Activated naive CD8-positive, alpha-beta T cell treated with anti-CD3 and anti-CD28 coated beads for 36 hours (primary cell): ENCODE data around the gene CADM4. TPM values are rescaled to one million over a fixed set of nuclear protein-coding genes. Genes with fewer than 3 reads are reported as not detected.

Experiments used
- DNase-seq: peaks from one replicate; pipeline ENCODE4 v3.0.0; 2021
- H3K27ac Mint-ChIP-seq: one replicate; pipeline ENCODE4 v1.8.0; 2022; ENCODE audit warnings: mild to moderate bottlenecking, moderate library complexity, mixed read lengths
- H3K27me3 Mint-ChIP-seq: one replicate; pipeline ENCODE4 v1.8.0; 2022; ENCODE audit warnings: mild to moderate bottlenecking, mixed read lengths
- H3K36me3 Mint-ChIP-seq: one replicate; pipeline ENCODE4 v1.8.0; 2021; ENCODE audit warnings: mild to moderate bottlenecking, mixed read lengths
- H3K4me1 Mint-ChIP-seq: one replicate; pipeline ENCODE4 v1.8.0; 2021; ENCODE audit warnings: mixed read lengths
- H3K4me3 Mint-ChIP-seq: one replicate; pipeline ENCODE4 v1.8.0; 2022; ENCODE audit warnings: mild to moderate bottlenecking, moderate library complexity, mixed read lengths
- H3K9me3 Mint-ChIP-seq: one replicate; pipeline ENCODE4 v1.8.0; 2022; ENCODE audit warnings: mixed read lengths
- total RNA-seq, 2 experiments: library from RNA; stranded (reverse); gene quantifications; one replicate each; pipeline ENCODE4 v1.2.3, GENCODE V29; 2021

Gene CADM4
- total RNA-seq, 2 experiments from 2014 or later = 0.26 to 0.29 TPM

DNA sequence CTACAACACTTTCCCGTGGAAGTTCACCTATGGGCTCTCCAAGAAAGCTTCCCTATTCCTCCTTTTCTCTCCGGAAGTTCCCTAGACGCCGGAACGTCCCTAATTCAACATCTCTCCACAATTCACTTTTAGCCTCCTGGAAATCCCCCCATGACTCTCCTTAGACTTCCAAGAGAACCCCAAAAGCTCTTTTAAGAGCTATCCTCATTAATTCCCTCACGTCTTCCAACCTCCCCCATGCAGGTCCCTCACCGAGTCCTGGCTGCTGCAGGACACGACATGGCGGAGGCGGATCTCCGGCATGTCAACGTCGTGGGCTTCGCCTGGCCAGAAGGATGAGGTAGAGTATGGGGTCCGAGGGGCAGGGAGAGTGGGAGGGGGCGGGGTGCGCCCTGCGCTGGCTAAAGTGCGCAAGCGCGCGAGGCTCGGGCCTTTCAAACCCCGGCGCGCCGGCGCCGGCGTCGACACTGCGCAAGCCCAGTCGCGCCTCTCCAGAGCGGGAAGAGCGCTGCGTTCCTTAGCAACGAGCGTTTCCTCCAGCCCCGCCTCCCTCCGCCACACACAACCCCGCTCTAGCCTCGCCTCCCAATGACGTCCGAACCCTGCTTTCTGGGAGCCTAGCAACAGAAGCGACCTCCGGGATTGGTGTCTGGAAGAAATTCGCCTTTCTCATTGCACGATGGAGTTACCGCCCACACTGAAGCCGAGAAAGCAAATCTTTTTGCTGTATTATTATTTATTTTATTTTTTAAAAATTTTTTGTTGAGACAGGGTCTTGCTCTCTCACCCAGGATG, 64.3 kb downstream of the CADM4 start, which contains the start of the genes PINLYP and XRCC1:
TSS of gene PINLYP (plus strand) at position 646 of the 795 bp plus-strand sequence. CDS start 1,391 bp downstream, outside the sequence.
TSS of gene XRCC1 (minus strand) at position 372 of the 795 bp plus-strand sequence. CDS start at position 303, 69 bp downstream.
- Mint-ChIP-seq H3K27ac (peak within 1 kb of the TSS; percentile 90), H3K27me3 (no peaks in the 10 kb centered on the region), H3K4me1 (peaks cover 36% of the 10 kb centered on the region), H3K9me3 (no peaks in the 10 kb centered on the region), H3K36me3 (peaks cover 8% of the 10 kb centered on the region), H3K4me3 (peak within 1 kb of the TSS; percentile 95)
- peak; percentile 97 for DNase-seq

DNA sequence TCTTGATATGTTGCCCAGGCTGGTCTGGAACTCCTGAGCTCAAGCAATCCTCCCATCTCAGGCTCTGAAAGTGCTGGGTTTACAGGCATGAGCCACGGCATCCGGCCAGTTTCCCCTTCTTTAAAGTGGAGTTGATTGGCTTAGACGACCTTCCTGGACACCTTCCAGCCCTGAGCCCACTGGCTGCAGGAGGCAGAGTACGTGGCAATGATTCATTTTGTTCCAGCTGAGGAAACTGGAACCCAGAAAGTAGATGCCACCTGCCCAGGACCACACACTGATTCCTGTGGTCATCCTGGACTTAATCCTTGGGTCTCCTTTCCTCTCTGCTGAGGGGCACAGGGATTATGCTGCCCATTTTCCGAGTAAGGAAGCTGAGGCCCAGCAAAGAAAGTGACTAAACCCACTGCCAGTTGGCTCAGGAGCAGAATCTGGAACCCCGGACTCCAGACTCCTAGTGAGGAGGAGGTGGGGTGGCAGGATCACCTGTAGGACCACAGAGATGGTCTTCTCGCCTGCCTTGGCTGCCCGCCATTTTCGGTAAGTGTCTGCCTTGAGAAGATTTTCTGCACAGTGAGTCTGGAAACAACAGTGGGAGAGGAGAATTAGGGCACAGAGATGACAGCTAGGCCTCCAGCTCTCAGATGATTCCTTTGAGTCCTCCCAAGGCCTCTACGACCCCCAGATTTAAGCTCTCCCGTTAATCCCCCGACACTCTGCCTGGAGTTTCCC, 65.1 kb downstream of the CADM4 start:
- no peak for DNase-seq
- Mint-ChIP-seq H3K4me3 (peak overlapping the region; percentile 95), H3K27ac (peak overlapping the region; percentile 90), H3K27me3 (no peaks in the 10 kb centered on the region), H3K36me3 (peaks cover 8% of the 10 kb centered on the region), H3K9me3 (no peaks in the 10 kb centered on the region), H3K4me1 (peaks cover 37% of the 10 kb centered on the region)

Other genes starting within 250 kb of the CADM4 start
- gene TEX101, start 225.0 kb downstream of the CADM4 start, total RNA-seq = not detected
- 1 to 10 TPM; 5.2 to 5.3 TPM for gene LYPD3, start 174.2 kb downstream of the CADM4 start, total RNA-seq
- gene PHLDB3, start 135.1 kb downstream of the CADM4 start, total RNA-seq = 10 to 100 TPM; 12.7 to 13.1 TPM
- gene ETHE1, start 112.6 kb downstream of the CADM4 start, total RNA-seq = 10 to 100 TPM; 41.5 to 44.8 TPM
- gene ZNF575, start 106.7 kb downstream of the CADM4 start, total RNA-seq = 1 to 10 TPM; 2.0 to 2.2 TPM
- gene XRCC1, start 64.3 kb downstream of the CADM4 start, total RNA-seq = 10 to 100 TPM; 35.4 to 36.8 TPM
- gene PINLYP, start 64.0 kb downstream of the CADM4 start, total RNA-seq = 10 to 100 TPM; 14.3 to 16.8 TPM
- gene IRGQ, start 43.7 kb downstream of the CADM4 start, total RNA-seq = 10 to 100 TPM; 19.8 to 24.6 TPM
- 10 to 100 TPM; 11.7 to 14.9 TPM for gene ZNF576, start 43.3 kb downstream of the CADM4 start, total RNA-seq
- under 1 TPM; 0.54 to 0.60 TPM for gene SRRM5, start 27.8 kb downstream of the CADM4 start, total RNA-seq
- 10 to 100 TPM; 16.8 to 19.7 TPM for gene ZNF428, start 20.2 kb downstream of the CADM4 start, total RNA-seq
- 1 to 10 TPM; 6.5 to 7.6 TPM for gene PLAUR, start 30.3 kb upstream of the CADM4 start, total RNA-seq
- not detected for gene IRGC, start 76.2 kb upstream of the CADM4 start, total RNA-seq
- gene SMG9, start 115.1 kb upstream of the CADM4 start, total RNA-seq = 10 to 100 TPM; 55.7 to 58.1 TPM
- 10 to 100 TPM; 38.9 to 41.5 TPM for gene KCNN4, start 141.1 kb upstream of the CADM4 start, total RNA-seq
- gene LYPD5, start 162.6 kb upstream of the CADM4 start, total RNA-seq = 1 to 10 TPM; 1.6 TPM
- gene ZNF283, start 187.5 kb upstream of the CADM4 start, total RNA-seq = 1 to 10 TPM; 5.6 to 7.2 TPM
- gene ZNF404, start 244.1 kb upstream of the CADM4 start, total RNA-seq = 1 to 10 TPM; 2.9 to 3.1 TPM